ENCODE data around the gene SLC22A31. TPM values are rescaled to one million over a fixed set of nuclear protein-coding genes. Genes with fewer than 3 reads are reported as not detected.

The SLC22A31 gene
- total RNA-seq, 1 experiment from 2014 or later, result not detected

DNA sequence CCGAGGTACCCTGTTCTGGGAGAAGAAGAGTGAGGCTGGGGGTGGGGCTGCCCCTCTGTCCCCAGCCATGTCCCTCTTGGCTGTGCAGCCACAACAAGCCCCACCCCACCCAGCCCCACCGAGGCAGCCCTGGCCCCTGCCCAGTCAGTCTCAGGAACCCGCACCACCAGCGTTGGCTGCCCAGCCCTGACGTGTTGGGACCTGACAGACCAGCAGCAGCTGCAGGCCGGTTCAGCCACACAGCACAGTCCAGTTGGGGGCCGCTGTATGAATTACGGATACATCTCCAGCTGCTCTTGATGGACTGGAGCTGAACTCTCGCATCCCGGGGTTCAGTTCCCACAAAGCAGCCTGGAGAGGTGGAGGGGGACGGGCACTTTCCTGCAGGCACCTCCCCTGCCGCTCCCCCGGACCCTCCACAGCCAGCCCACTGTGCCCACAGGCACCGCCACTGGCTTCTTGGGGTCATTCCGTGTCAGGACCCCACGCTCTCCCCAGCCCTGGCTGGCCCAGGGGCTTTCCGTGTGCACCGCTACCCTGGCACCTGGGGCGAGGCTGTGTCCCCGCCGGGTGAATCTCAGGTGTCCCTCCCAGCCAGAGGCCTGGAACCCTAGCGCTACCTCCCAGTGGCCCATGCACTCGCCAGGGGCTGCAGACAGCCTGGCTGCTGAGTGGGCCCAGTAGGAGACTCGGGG is 21.7 kb downstream of the SLC22A31 start:
- CTCF ChIA-PET, result interaction anchor here (1.0 kb wide), 1 partner anchor 37 kb away, joined by 3 read pairs; no protein-coding TSS in a partner anchor
- intact Hi-C loops (cut with micrococcal nuclease), result no loop called here

DNA sequence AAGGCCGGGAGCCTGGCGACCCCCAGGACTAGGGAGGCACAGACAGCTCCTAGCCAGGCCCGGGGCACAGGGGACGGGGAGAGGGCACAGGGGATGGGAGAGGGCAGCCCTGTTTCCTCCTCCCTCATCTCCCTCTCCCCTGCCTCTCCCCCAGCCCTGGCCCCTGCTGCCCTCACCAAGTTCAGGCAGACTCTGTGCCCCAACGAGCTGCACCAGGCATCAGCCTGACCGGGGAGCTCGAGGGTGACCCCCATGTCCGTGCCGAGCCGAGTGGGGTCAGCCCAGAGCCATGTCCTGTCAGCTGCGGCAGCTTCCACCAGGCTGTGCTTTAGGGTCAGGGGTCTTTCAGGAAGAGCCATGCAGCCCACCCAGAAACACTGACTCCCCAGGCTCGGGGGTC is 22.8 kb downstream of the SLC22A31 start:
- H3K4me3 Mint-ChIP-seq (ENCODE audit: unreplicated experiment), result no peak overlapping the region
- TF ChIP-seq, protein P1, sequence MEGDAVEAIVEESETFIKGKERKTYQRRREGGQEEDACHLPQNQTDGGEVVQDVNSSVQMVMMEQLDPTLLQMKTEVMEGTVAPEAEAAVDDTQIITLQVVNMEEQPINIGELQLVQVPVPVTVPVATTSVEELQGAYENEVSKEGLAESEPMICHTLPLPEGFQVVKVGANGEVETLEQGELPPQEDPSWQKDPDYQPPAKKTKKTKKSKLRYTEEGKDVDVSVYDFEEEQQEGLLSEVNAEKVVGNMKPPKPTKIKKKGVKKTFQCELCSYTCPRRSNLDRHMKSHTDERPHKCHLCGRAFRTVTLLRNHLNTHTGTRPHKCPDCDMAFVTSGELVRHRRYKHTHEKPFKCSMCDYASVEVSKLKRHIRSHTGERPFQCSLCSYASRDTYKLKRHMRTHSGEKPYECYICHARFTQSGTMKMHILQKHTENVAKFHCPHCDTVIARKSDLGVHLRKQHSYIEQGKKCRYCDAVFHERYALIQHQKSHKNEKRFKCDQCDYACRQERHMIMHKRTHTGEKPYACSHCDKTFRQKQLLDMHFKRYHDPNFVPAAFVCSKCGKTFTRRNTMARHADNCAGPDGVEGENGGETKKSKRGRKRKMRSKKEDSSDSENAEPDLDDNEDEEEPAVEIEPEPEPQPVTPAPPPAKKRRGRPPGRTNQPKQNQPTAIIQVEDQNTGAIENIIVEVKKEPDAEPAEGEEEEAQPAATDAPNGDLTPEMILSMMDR (IDR thresholded peaks at IDR 0.05; ENCODE audit: unreplicated experiment), result no peak
- DNase-seq (ENCODE audit: unreplicated experiment), result no peak
- H3K36me3 Mint-ChIP-seq (ENCODE audit: insufficient read depth, unreplicated experiment), result peaks cover 4% of the 10 kb centered on the region
- H3K4me1 Mint-ChIP-seq (ENCODE audit: insufficient read depth, unreplicated experiment), result no peaks in the 10 kb centered on the region
- H3K9me3 Mint-ChIP-seq (ENCODE audit: unreplicated experiment), result no peaks in the 10 kb centered on the region
- no TSS peak for BruUV-seq (replicated peaks)
- POLR2A ChIA-PET, result interaction anchor here (0.6 kb wide), 1 partner anchor 327 kb away, joined by 3 read pairs; no protein-coding TSS in a partner anchor
- no peaks in the 10 kb centered on the region for H3K27me3 Mint-ChIP-seq (ENCODE audit: insufficient read depth, unreplicated experiment)
- CTCF ChIA-PET, result interaction anchor here (1.0 kb wide), 1 partner anchor 38 kb away, joined by 3 read pairs; no protein-coding TSS in a partner anchor
- intact Hi-C loops (cut with micrococcal nuclease), result no loop called here
- H3K27ac Mint-ChIP-seq (ENCODE audit: low read depth, unreplicated experiment), result no peak overlapping the region

More for the DNA sequence above, 21.7 kb downstream of the SLC22A31 start:
- H3K36me3 Mint-ChIP-seq (ENCODE audit: insufficient read depth, unreplicated experiment), result peaks cover 4% of the 10 kb centered on the region
- H3K4me3 Mint-ChIP-seq (ENCODE audit: unreplicated experiment), result no peak overlapping the region
- H3K4me1 Mint-ChIP-seq (ENCODE audit: insufficient read depth, unreplicated experiment), result no peaks in the 10 kb centered on the region
- no peaks in the 10 kb centered on the region for H3K27me3 Mint-ChIP-seq (ENCODE audit: insufficient read depth, unreplicated experiment)
- H3K27ac Mint-ChIP-seq (ENCODE audit: low read depth, unreplicated experiment), result no peak overlapping the region
- POLR2A ChIA-PET, result interaction anchor here (0.6 kb wide), 1 partner anchor 328 kb away, joined by 3 read pairs; no protein-coding TSS in a partner anchor
- H3K9me3 Mint-ChIP-seq (ENCODE audit: unreplicated experiment), result no peaks in the 10 kb centered on the region
- TF ChIP-seq, protein P1 (IDR thresholded peaks at IDR 0.05; ENCODE audit: unreplicated experiment), result no peak
- no TSS peak for BruUV-seq (replicated peaks)
- no peak for DNase-seq (ENCODE audit: unreplicated experiment)

DNA sequence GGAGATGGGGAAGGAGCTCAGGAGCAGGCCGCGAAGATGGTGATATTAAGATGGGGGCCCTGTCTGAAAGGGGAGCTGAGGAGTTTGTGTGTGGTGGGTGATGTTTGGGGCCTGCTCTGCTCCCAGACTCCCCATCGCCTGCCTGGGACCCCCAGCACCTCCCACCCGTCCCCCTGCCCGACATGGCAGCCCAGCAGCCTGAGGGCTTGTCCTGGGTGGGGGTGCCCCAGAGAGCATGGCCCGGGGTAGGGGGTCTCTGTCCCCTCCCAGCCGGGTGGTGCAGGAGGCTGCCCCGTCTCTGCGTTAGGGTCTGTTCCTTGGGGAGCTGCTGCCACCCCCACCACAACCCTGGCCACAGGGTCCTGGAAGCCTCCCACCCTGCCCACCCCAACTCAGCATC is 23.6 kb downstream of the SLC22A31 start:
- TF ChIP-seq, protein P1 (IDR thresholded peaks at IDR 0.05; ENCODE audit: unreplicated experiment), result no peak
- peaks cover 4% of the 10 kb centered on the region for H3K36me3 Mint-ChIP-seq (ENCODE audit: insufficient read depth, unreplicated experiment)
- H3K9me3 Mint-ChIP-seq (ENCODE audit: unreplicated experiment), result no peaks in the 10 kb centered on the region
- H3K27me3 Mint-ChIP-seq (ENCODE audit: insufficient read depth, unreplicated experiment), result no peaks in the 10 kb centered on the region
- no peak overlapping the region for H3K27ac Mint-ChIP-seq (ENCODE audit: low read depth, unreplicated experiment)
- CTCF ChIA-PET, result interaction anchor here (0.6 kb wide), 1 partner anchor 607 kb away, joined by 4 read pairs; no protein-coding TSS in a partner anchor
- intact Hi-C loops (cut with micrococcal nuclease), result no loop called here
- H3K4me1 Mint-ChIP-seq (ENCODE audit: insufficient read depth, unreplicated experiment), result no peaks in the 10 kb centered on the region
- POLR2A ChIA-PET, result interaction anchor here (0.5 kb wide), 1 partner anchor 87 kb away, joined by 3 read pairs; no protein-coding TSS in a partner anchor
- DNase-seq (ENCODE audit: unreplicated experiment), result no peak
- no TSS peak for BruUV-seq (replicated peaks)
- no peak overlapping the region for H3K4me3 Mint-ChIP-seq (ENCODE audit: unreplicated experiment)

DNA sequence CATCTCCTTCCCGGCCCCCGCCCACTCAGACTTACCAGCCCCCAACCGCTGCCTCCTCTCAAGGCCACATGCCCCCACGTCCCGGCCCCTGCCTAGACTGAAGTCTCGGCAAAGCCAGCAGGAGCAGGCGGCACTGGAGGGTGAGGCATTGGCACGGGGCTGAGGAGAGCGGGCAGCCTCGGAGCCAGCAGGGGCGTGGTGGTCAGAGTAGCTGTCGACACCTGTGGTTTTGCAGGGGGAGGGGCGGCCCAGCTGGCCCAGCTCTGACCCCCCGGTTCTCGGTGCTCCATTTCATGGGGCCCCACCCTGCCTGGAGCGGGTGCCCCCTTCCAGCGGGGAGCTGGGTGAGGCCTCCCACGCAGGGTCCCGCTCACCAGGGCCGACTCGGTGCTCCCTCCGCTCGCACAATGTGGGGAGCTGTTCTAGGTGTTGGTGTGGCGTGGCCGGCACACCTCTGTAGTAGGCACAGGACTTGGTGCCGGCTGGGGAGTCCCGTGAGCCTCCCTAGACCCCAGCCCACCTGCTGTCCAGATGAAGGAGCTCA is 24.1 kb downstream of the SLC22A31 start:
- H3K27ac Mint-ChIP-seq (ENCODE audit: low read depth, unreplicated experiment), result no peak overlapping the region
- no peaks in the 10 kb centered on the region for H3K9me3 Mint-ChIP-seq (ENCODE audit: unreplicated experiment)
- POLR2A ChIA-PET, result interaction anchor here (0.5 kb wide), 1 partner anchor 87 kb away, joined by 3 read pairs; no protein-coding TSS in a partner anchor
- no peak for DNase-seq (ENCODE audit: unreplicated experiment)
- no peaks in the 10 kb centered on the region for H3K27me3 Mint-ChIP-seq (ENCODE audit: insufficient read depth, unreplicated experiment)
- H3K4me1 Mint-ChIP-seq (ENCODE audit: insufficient read depth, unreplicated experiment), result no peaks in the 10 kb centered on the region
- no TSS peak for BruUV-seq (replicated peaks)
- no peaks in the 10 kb centered on the region for H3K36me3 Mint-ChIP-seq (ENCODE audit: insufficient read depth, unreplicated experiment)
- intact Hi-C loops (cut with micrococcal nuclease), result no loop called here
- H3K4me3 Mint-ChIP-seq (ENCODE audit: unreplicated experiment), result no peak overlapping the region
- CTCF ChIA-PET, result interaction anchor here (0.6 kb wide), 1 partner anchor 606 kb away, joined by 4 read pairs; no protein-coding TSS in a partner anchor
- TF ChIP-seq, protein P1 (IDR thresholded peaks at IDR 0.05; ENCODE audit: unreplicated experiment), result no peak
